ENCODE measurements around the gene CBARP.
A peak's percentile ranks its signal among the peaks of the same experiment; 100 is the strongest.
"Not testable (repeated sequence)": the region's sequence is repeated elsewhere in the genome, so short reads cannot be mapped to it uniquely, and the experiment has no call there.

CBARP gene

GRCh38 chr19:1252821-1253513 is 15.2 kb upstream of the CBARP start:
- DNase-seq (ENCODE audit: low spot score), result peak; percentile 79

- peak; percentile 81 for DNase-seq (ENCODE audit: low spot score)
Observed at GRCh38 chr19:1252221-1252820, 14.5 kb upstream of the CBARP start.

DNA sequence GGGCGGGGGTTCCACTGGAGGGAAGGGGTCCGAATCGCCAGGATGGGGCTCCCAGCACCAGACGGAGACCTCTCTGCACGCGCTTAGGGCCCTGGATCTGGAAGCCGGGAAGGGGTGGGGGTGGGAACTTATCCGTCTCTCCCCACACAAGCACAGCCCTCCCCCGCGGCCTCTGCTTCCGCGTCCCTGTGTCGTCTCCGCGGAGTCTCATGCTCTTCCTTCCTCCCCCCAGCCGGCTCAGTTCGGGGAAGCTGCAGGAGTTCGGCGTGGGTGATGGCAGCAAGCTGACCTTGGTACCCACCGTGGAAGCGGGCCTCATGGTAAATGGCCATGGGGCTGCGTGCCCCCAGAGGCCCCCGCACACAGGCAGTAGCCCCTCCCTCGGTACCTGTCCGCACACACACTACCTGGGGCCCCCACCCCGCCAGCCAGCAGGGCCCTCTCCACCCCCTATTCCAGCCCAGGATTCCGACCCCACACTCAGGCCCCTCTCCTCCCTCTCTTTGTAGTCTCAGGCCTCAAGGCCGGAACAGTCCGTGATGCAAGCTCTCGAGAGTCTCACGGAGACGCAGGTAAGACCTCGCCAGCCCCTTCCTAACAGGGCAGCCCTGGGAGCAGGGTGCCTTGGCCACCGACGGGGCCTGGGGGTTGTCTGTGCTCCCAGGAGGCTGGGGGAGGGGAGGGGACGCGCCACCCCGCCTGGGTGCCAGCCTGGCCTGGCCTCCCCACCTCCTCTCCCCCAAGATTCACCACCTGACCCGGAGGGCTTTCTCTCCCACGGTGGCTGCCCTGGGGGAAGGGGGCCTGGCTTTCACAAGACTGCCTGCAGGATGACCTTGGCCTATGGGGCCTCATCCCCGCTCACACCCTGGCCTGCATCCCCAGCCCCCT is 13.8 kb upstream of the CBARP start:
- no peak for DNase-seq (ENCODE audit: low spot score)

DNA sequence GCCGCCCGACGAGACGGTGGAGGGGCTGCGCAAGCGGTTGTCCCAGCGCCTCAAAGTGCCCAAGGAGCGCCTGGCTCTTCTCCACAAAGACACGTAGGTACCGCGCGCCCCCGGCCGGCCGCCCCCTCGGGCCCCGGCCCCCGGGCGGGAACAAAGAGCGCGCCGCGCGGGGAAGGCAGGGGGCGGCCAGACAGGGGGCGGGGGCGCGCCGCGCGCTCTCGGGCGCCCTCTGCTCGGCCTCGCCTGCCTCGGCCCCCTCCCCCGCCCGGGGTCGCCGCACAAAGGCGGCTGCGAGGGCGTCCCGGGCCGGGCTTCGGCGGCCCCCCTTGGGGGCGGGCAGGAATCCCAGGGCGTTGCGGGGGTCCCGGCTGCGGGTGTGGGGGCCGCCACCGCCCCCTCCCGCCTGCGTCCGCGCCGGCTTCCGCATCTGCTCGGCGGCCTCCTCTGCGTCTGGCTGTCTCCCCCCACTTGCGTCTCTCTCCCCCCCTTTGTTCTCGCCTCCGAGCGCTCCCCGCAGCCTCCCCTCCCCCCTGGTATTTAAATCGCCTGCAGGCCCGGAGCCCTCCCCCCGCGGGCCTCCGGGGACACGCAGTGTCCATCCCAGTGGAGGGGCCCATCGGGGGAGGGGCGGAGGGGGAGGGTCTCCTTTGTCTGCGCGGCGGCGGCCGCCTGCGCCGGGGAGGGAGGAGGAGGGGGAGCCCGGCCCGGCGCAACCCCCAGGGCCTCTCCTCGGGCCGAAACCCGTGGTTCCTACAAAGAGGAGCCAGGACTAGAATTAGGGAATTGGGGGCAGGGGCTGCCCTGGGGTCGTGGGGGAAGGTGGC is 12.8 kb upstream of the CBARP start:
- DNase-seq (ENCODE audit: low spot score), result no peak

DNA sequence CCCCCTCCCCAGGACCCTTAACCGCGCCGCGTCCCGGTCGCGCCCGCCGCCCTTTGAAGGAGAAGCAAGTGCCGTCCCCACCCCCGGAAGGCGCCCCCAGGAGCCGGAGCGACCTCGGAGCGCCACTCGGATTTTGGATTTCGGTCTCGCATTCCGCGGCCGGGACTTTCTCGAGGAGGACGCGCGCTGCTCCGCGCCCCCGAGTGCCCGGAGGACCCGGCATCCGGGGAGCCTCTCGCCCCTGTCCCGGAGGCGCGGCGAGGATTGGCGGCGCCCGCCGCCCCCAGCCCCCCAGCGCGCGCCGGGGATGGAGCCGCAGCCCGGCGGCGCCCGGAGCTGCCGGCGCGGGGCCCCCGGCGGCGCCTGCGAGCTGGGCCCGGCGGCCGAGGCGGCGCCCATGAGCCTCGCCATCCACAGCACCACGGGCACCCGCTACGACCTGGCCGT is 12.2 kb upstream of the CBARP start:
- no peak for DNase-seq (ENCODE audit: low spot score)

DNA sequence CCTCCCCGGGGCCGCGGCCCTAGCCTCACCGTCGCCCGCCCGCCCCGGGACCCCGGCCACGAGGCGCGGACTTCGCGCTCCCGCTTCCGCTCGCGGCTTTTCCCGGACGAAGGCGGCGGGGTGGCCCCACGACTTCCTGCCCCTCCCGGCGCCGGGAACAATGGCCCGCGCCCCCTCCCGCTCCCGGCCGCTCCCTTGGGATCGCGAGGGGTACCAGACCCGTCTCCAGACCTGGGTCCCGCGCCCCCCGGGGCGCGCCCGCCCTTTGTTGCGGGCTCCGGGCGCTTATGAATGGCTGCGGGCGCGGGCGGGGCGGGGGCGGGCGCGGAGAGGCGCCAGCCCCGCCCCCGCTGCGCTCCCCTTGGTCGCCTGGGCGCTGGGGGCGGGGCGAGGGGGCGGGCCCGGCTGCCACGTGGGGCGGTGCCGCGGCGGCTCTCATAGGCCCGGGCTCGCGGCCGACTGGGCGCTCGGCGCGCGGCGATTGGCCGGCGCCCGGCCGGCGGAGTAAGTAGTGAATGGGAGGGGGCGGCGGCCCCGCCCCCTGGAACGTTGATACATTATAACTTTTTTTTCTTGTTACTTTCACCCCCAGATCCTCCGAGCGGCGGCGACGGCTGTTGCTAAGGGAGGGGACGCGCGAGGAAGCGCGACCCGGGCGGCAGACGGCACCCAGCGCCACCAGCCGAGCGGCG is 11.6 kb upstream of the CBARP start:
- peak; percentile 90 for DNase-seq (ENCODE audit: low spot score)

- DNase-seq (ENCODE audit: low spot score), result peak; percentile 79
Observed at GRCh38 chr19:1248786-1249297, 11.0 kb upstream of the CBARP start.

GRCh38 chr19:1248139-1248785 is 10.5 kb upstream of the CBARP start, which contains the start of gene MIDN:
TSS of gene MIDN (plus strand) at chr19:1248583. CDS start at chr19:1250297, 1,714 bp downstream.
- DNase-seq (ENCODE audit: low spot score), result peak; percentile 88

- DNase-seq (ENCODE audit: low spot score), result no peak
Observed at GRCh38 chr19:1247748-1248138, 9.9 kb upstream of the CBARP start.

- not testable (repeated sequence) for DNase-seq (ENCODE audit: low spot score)
Observed at GRCh38 chr19:1246265-1247087, 8.7 kb upstream of the CBARP start.

DNA sequence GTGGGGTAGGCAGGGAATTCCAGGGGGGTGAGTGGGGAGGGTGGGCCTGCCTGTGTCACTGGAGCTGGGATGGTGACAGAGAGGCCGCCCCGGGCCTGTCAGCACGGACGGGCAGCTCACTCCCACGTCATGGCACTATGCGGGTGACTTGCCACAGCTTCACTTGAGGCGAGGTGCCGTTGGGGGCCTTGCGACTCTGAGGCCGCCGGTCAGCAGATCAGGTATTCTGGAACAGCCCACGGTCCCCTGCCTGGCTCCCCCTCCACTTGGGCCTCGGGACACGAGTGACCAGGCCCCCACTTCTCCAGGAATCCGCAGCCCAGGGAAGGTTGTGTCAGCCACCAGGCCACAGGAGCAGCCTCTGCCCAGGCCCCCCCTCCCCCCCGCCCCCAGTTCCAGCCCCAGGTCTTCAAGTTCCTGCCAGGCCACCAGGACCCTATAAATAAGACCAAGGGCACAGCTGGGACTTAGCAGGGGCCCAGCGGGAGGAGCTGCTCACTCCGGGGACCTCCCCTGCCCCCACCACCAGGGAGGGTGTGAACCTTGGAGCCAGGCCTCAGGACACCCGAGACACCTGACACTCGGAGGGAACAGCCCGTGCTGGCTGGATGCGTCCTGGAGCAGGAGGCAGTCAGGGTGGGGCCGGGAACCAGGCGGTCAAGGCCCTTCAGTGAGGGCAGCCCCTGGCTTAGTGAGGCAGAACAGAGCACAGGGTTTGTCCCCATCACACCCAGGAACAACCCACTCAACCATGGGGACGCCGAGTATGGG is 7.9 kb upstream of the CBARP start:
- DNase-seq (ENCODE audit: low spot score), result no peak

DNA sequence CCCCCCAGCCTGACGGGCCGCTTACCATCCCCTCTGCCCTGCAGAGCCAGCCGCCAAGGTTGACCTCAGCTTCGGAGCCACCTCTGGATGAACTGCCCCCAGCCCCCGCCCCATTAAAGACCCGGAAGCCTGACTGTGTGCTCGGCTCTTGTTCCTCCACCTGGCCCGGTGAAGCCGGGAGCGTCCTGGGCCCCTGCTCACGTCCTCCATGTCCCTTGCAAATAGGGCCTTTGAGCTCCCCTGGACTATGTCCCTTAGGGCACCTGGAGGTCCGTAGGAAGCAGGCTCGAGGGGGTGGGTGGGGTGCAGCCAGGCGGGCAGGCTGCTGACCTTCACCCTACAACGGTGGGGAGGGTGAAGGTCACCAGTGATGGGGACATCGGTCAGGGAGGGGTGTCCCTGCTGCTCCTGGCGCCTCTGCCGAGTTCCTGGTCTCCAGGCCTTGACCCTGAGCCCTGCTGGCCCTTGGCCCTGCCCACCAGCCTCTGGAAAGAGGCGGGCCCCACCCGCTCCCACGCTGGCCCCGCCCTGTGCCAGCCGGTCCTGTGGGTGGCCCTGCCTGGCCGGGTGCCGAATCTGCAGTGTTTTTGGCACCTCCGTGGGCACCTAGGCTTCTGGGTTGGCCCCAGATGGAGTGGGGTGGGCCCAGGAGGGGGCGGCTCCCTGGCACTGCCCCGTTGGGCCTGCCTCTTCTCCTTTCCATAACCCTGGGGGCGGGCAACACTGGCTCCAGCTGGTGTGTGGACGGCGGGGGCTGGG is 7.1 kb upstream of the CBARP start:
- peak; percentile 40 for DNase-seq (ENCODE audit: low spot score)

- peak; percentile 84 for DNase-seq (ENCODE audit: low spot score)
Observed at GRCh38 chr19:1243768-1244692, 6.2 kb upstream of the CBARP start.

GRCh38 chr19:1241417-1242095 is 3.8 kb upstream of the CBARP start, which contains the start of gene ATP5F1D:
TSS of gene ATP5F1D (plus strand) at chr19:1241751. CDS start at chr19:1241851, 100 bp downstream.
- peak; percentile 97 for DNase-seq (ENCODE audit: low spot score)

- no peak for DNase-seq (ENCODE audit: low spot score)
Observed at GRCh38 chr19:1240925-1241324, 3.1 kb upstream of the CBARP start.

Measured in AG20443 (cell line).